MM.1S (cell line): Measurements from ENCODE around the gene NKAPL.

Experiments
- DNase-seq: peaks from one replicate; pipeline ENCODE4 v3.0.0-alpha.2; 2015
- H2AFZ ChIP-seq: fragments of 300-600 bp; sonication (generic); 2 replicates; pipeline ENCODE4 v1.6.0; 2016; ENCODE audit warnings: antibody characterized with exemption, low read length
- H3F3A ChIP-seq: fragments of 300-600 bp; sonication (generic); 2 replicates; pipeline ENCODE4 v1.6.1; 2016; ENCODE audit warnings: mild to moderate bottlenecking, antibody characterized with exemption, low read length, moderate library complexity, mixed read lengths; ENCODE audit not compliant: insufficient read depth
- H3K27ac ChIP-seq: fragments of 300-600 bp; sonication (generic); 2 replicates; pipeline ENCODE4 v1.5.1; 2016; ENCODE audit warnings: mild to moderate bottlenecking, low read length
- H3K27me3 ChIP-seq: fragments of 300-600 bp; sonication (generic); replicated peaks from 2 replicates; pipeline ENCODE4 v1.6.0; 2016; ENCODE audit warnings: low read length; ENCODE audit not compliant: insufficient read depth
- H3K36me3 ChIP-seq: fragments of 300-600 bp; sonication (generic); replicated peaks from 2 replicates; pipeline ENCODE4 v1.6.1; 2016; ENCODE audit warnings: mild to moderate bottlenecking, low read length, mixed read lengths; ENCODE audit not compliant: insufficient read depth
- H3K4me1 ChIP-seq: fragments of 300-600 bp; sonication (generic); 2 replicates; pipeline ENCODE4 v1.6.1; 2016; ENCODE audit warnings: low read length, mixed read lengths
- H3K4me2 ChIP-seq: fragments of 300-600 bp; sonication (generic); 2 replicates; pipeline ENCODE4 v1.6.0; 2016; ENCODE audit warnings: low read depth, low read length
- H3K4me3 ChIP-seq: fragments of 300-600 bp; sonication (generic); 2 replicates; pipeline ENCODE4 v1.5.1; 2016; ENCODE audit warnings: low read length, mixed read lengths
- H3K79me2 ChIP-seq: fragments of 300-600 bp; sonication (generic); 2 replicates; pipeline ENCODE4 v1.6.1; 2016; ENCODE audit warnings: mixed run types, low read length, mixed read lengths
- H3K9ac ChIP-seq: fragments of 300-600 bp; sonication (generic); 2 replicates; pipeline ENCODE4 v1.6.1; 2016; ENCODE audit warnings: low read length, mixed read lengths
- H3K9me2 ChIP-seq: fragments of 300-600 bp; sonication (generic); replicated peaks from 2 replicates; pipeline ENCODE4 v1.6.1; 2016; ENCODE audit warnings: mild to moderate bottlenecking, low read length, mixed read lengths; ENCODE audit not compliant: insufficient read depth
- H3K9me3 ChIP-seq: fragments of 300-600 bp; sonication (generic); replicated peaks from 2 replicates; pipeline ENCODE4 v1.6.1; 2016; ENCODE audit warnings: mild to moderate bottlenecking, low read length, mixed read lengths; ENCODE audit not compliant: insufficient read depth
- H4K20me1 ChIP-seq: fragments of 300-600 bp; sonication (generic); 2 replicates; pipeline ENCODE4 v1.6.1; 2016; ENCODE audit warnings: mild to moderate bottlenecking, low read length, moderate library complexity, mixed read lengths; ENCODE audit not compliant: insufficient read depth
- CTCF ChIP-seq: fragments of 300-600 bp; sonication (generic); IDR thresholded peaks from 2 replicates; pipeline ENCODE4 v1.5.1; 2016; ENCODE audit warnings: antibody characterized with exemption, low read length, mixed read lengths
- EZH2 ChIP-seq: fragments of 300-600 bp; sonication (generic); optimal IDR thresholded peaks from 2 replicates; pipeline ENCODE3; 2017; ENCODE audit warnings: low read depth, mild to moderate bottlenecking, antibody characterized with exemption, low read length, mixed read lengths
- EZH2phosphoT487 ChIP-seq: fragments of 300-600 bp; sonication (generic); IDR thresholded peaks from 2 replicates; pipeline ENCODE4 v1.6.1; 2018; ENCODE audit warnings: antibody characterized with exemption, low read length

NKAPL gene

GRCh38 chr6:28232785-28233184 lies 26.3 kb upstream of the NKAPL start:
- H3F3A ChIP-seq, result no peaks in the 10 kb centered on the region
- no peak overlapping the region for H3K9ac ChIP-seq
- no peaks in the 10 kb centered on the region for H3K4me1 ChIP-seq
- H4K20me1 ChIP-seq, result no peaks in the 10 kb centered on the region
- no peak overlapping the region for H3K4me2 ChIP-seq
- H3K27me3 ChIP-seq, result no peaks in the 10 kb centered on the region
- no peak overlapping the region for H3K27ac ChIP-seq
- no peak overlapping the region for H3K4me3 ChIP-seq
- no peak for DNase-seq
- no peaks in the 10 kb centered on the region for H3K79me2 ChIP-seq
- no peaks in the 10 kb centered on the region for H3K36me3 ChIP-seq
- H3K9me3 ChIP-seq, result no peaks in the 10 kb centered on the region
- H3K9me2 ChIP-seq, result no peaks in the 10 kb centered on the region
- TF ChIP-seq EZH2, result no peak
- TF ChIP-seq EZH2phosphoT487, result no peak
- TF ChIP-seq CTCF, result no peak
- no peak overlapping the region for H2AFZ ChIP-seq

GRCh38 chr6:28235912-28236452 lies 23.1 kb upstream of the NKAPL start:
- no peaks in the 10 kb centered on the region for H3K9me2 ChIP-seq
- no peaks in the 10 kb centered on the region for H3F3A ChIP-seq
- H3K4me3 ChIP-seq, result no peak overlapping the region
- H4K20me1 ChIP-seq, result no peaks in the 10 kb centered on the region
- H2AFZ ChIP-seq, result no peak overlapping the region
- H3K27me3 ChIP-seq, result no peaks in the 10 kb centered on the region
- no peaks in the 10 kb centered on the region for H3K9me3 ChIP-seq
- no peaks in the 10 kb centered on the region for H3K36me3 ChIP-seq
- TF ChIP-seq EZH2phosphoT487 (no peak), EZH2 (no peak), CTCF (no peak)
- no peaks in the 10 kb centered on the region for H3K4me1 ChIP-seq
- no peak overlapping the region for H3K27ac ChIP-seq
- no peak overlapping the region for H3K4me2 ChIP-seq
- no peak for DNase-seq
- H3K9ac ChIP-seq, result no peak overlapping the region
- H3K79me2 ChIP-seq, result no peaks in the 10 kb centered on the region

- Histone ChIP-seq H3K9ac (no peak overlapping the region), H3K27me3 (no peaks in the 10 kb centered on the region), H3K4me2 (no peak overlapping the region), H3K4me1 (no peaks in the 10 kb centered on the region), H3K79me2 (no peaks in the 10 kb centered on the region), H3K36me3 (no peaks in the 10 kb centered on the region), H3K4me3 (no peak overlapping the region), H3K27ac (no peak overlapping the region), H4K20me1 (no peaks in the 10 kb centered on the region), H3K9me2 (no peaks in the 10 kb centered on the region), H3K9me3 (no peaks in the 10 kb centered on the region), H2AFZ (no peak overlapping the region), H3F3A (no peaks in the 10 kb centered on the region)
- TF ChIP-seq EZH2 (no peak), EZH2phosphoT487 (no peak), CTCF (no peak)
- DNase-seq, result no peak
These were observed 19.5 kb upstream of the NKAPL start for GRCh38 chr6:28239636-28240035.
